Stimulated activated naive CD4-positive, alpha-beta T cell (primary cell): ENCODE results near the gene LHPP.

Source experiments
- DNase-seq, 6 experiments: peaks; one replicate each; lab custom pipeline; 2025; lab: John Stamatoyannopoulos, UW

Gene LHPP

DNA sequence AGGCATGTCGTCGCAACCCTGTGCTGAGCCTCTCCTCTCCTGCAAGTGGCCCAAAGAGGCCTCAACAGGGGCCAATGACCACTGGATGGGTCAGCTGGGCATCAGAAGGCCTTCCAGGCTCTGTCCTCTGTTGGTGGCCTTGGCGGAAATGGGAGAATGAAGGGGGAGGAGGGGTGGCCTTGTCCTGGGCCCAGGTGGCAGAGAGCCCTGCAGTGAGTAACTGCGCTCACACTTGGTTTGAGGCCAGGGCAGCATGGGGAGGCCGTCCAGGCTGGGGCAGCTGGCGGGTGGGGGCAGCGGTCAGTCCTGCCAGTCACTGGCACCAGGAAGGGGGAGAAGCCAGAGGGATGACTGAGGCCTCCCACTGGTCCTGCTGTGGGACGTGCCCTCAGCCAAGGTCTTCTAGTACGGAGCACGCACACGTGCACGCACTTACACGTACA is 59.8 kb downstream of the LHPP start:
- no peak for DNase-seq

DNA sequence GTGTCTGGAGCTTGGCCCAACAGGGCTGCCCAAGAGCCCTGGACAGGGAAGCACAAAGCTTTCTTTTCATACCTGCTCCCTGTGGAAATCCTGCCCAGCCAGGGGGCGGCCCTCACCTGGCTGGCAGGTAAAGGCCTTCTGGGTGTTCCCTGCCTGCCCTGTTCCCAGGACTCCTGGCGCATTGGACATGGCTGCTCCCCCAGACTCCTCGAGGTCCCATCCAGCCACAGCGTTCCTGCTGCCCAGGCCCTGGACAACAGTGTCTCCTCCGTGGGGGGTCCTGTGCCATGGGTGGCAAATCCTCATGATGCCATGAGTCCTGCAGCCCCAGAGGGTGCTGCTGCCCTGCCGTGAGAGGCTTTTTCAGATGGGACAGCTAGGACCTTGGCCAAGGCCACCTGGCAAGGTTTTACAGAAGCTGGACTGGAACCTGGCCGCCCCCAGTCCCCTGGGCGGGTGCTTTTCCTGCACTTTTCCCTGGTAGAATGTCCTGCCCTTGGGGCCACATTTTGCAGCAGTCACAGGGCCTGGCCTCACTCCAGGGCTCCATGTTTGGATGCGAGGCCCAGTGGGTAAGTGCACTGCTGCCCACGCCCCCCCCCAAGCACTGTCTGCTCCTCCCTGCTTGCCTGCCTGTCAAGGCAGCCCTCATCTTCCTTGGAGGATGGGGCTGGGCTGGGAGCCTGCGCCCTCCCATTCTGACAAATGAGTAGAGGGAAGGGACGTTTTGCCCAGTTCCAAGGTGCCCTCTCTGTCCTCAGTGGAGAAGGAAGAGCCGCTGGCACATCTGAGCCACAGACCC is 60.7 kb downstream of the LHPP start:
- no peak for DNase-seq

DNA sequence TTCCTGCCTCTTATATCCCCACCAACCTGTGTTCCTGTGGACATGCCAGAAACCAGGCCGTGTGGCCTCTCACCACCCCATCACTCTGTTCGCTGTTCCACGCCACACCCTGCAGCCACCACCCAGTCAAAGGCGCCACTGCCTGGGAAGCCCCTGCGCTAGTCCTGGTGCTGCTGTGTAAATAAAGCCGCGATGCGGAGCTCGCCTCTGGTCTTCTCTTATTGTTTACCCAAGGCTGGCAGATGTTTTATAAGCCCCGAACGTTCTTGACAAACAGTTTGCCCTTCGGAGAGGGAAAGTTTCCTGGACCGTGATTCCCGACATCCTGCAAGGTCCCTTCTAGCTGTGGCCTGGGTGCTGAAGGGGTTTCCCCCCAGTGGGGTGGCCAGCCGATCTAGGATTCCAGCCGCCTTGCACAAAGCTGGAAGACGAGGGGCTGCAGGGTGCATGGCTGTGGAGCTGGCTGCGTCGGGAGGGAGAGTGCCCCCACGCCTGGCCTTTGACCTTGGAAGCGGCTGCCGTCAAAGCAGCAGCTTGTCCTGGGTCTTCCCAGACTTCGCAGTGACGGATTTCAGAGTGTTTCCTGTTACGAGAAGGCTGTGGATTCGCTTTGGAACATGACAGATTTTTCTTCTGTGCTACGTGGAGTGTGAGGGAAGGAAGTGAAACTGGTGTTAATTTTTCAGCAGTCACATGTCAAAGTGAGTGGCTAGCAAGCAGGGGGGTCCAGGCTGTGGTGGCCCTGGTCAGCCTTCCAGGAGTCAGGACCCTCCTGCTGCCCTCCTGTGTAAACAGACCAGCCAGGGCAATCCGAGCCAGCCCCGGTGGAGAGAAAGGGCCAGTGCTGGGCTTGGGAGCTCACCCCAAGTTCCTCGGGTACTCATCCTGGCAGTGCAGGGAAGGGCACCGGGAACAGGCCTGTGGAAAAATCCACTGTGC is 61.6 kb downstream of the LHPP start:
- DNase-seq, result no peak

DNA sequence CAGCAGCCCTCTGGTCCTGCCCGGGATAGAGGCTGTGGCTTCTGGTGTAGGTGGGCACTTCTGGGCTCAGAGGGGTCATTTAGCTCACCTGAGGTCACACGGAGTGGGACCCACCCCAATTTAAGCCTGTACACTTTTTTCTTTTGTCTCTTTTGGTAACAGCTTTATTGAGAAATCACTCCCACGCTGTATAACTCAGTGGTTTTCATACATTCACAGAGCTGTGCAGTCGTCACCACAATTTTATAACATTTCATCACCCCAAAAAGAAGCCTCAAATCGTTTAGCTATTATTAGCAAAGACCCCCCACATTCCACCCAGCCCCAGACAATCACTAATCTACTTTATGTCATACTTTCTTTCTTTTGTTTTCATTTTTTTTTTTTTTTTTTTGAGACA is 62.3 kb downstream of the LHPP start:
- DNase-seq, result no peak

- no peak for DNase-seq
Observed at GRCh38 chr10:124524991-124525653, 63.5 kb downstream of the LHPP start.

DNA sequence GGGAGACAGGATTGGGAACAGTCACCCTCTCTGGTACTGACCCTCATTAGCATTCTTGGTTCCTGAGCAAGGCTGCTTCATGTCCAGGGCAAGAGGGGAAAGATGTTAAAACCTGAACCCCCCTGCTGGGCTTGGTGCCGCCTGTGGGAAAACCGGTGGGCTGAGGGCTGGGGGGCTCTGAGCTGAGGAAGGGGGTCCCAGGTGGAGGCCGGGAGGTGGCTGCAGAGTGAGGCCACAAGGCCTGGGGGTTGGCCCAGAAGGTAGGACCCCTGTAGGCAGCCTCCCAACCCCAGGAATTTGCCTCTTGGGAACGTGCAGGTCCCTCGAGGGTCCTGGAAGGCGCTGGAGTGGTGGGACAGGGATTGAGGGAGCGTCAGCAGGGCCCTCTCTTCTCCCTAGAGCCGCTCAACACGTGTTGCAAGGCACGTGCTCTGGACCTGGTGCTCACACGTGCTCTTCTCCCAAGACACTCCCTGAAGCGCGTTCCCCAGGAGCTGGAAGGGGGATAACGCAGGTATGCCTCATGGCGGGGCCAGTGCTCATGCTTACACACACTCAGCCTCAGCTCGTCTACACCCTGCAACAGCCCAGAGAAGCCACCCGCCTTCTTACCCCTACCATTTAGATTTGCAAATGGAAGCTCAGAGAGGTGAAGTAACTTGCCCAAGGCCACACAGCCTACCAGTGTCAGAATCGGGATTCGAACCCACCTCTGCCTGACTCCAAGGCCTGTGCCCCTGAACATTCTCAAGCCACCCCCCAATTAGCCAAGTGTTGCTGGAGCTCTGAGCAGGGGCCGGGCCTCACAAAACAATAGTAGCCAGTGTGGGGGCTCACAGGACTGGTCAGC is 64.4 kb downstream of the LHPP start:
- DNase-seq, result no peak

DNA sequence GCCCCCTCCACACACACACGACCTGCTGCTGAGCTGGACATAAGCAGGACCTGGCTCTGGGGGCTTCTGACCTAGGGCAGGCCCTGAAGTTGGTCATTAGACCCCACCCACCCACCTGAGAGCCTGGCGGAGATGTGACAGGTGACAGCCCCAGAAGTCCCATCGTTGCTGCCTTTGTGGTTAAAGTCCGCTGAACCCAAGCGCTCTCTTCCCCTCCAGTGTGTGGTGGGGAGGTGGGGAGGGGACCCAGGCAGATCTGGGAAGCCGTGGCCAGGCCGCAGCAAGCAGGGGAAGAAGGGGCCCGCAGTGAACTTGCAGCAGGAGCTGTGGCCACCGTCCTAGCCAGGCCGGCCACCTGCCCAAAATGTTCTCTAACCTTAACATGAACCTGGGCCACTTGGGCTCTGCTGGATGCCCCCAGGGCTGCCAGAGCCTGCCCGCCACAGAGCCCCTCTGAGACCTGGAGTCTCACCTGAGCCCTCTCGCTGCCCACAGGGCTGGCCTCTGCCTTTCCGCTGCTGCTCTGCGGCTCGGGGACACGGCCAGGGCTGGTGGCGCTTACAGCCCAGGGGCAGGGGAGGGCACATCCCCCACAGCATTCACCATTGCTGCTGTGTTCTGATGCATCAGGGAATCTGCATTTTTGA is 65.1 kb downstream of the LHPP start:
- no peak for DNase-seq

DNA sequence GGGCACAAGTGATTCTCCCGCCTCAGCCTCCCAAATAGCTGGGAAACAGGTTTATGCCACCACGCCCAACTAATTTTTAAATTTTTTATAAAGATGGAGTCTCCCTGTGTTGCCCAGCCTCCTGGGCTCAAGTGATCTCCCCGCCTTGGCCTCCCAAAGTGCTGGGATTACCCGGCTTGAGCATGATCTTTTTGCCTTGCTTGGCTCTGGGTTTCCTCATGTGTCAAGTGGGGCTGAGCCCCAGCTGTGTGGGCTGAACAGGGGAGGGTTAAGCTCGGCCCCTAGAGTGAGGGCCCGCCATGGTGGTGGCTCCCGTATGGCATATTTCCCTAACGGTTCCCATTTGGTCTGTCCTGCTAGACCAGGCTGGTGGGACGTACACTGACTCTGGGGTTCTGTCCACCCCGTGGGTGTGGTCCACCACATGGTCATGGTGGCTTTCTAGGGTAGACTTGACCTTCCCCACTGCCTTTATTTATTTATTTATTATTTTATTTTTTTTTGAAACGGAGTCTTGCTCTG is 66.3 kb downstream of the LHPP start:
- DNase-seq, result no peak

DNA sequence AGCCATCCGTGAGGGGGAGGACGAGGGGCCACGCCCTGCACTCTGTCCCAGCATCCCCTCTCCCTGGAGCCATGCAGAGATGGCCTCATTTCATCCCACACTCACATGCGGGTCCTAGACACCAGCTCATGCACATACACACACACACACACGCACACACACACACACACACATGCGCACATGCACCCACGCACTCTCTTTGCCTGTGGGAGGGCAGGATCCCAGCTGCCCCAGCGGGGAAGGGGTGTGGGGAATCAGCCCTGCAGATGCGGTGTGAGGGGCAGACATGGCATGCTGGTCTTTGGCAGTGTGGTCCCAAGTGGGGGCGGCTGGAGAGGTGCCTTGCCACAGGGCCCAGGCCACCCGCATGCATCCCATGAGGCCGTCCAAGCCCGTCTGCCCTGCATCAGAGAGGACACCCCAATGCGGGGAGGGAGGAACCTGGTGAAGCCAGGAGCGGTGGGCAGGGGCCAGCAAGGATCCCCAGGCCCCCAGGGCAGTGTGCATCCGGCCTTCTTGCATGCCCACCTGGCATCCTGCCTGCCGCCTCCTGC is 68.1 kb downstream of the LHPP start:
- DNase-seq, result no peak

DNA sequence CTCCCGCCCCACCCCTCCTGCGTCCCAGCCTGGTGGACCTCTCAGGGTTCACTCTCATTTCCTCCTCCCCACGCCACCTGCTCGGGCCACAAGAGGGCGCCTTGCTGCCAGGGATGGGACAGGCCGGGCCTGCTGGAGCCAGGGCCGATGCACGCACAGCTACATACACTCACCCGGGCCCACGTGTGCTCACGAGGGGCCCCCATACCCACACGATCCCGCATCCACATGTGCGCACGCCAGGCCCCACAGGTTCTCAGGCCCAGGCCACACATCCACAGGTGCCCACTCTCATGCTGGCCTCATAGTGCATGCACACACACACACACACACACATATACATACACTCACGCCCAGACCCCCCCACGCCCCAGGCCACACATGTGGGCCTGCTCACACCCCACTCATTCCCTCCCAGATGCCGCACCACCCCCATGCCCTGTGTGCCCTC is 68.6 kb downstream of the LHPP start:
- peak; percentile 66 to 82 (median 76) for DNase-seq

DNA sequence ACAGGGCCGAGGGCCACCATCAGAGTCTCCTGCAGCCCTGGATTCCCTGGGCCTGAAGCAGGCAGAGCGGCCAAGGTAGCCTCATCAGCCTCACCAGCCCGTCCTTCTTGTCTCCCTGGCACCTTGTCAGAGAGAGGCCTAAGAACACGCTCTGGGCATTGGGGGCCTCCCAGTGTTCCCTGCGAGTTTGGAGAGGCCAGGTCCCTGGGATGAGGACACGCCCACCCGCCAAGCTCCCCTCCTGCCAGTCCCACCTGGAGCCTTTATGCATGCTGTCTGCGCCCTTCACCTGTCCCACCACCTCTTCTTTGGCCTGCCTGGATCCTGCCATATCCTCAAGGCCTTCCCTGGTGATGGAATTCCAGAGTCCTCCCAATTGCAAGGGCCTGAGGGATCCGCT is 69.2 kb downstream of the LHPP start:
- no peak for DNase-seq

GRCh38 chr10:124532106-124532641 is 70.6 kb downstream of the LHPP start:
- DNase-seq, result no peak

GRCh38 chr10:124532788-124533187 is 71.2 kb downstream of the LHPP start:
- DNase-seq, result no peak

DNA sequence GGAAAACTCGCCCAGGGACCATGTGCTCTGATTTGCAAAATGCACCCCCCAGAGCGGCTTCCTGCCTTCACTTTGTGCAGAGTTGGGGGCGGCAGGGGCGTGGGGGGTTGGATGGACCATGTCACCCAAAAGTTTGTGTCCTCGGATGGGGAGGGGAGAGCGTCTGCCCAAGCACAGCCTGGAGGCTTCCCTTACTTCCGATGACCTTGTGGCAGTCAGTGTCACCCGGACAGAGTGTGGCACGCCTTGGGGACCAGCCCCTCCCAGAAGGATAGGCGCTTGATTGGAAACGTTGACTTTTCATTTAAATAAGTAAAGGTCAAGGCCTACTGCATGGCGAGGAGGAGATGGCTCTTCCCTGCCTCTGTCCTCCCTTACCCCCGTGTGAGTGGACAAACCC is 71.6 kb downstream of the LHPP start:
- DNase-seq, result no peak

DNA sequence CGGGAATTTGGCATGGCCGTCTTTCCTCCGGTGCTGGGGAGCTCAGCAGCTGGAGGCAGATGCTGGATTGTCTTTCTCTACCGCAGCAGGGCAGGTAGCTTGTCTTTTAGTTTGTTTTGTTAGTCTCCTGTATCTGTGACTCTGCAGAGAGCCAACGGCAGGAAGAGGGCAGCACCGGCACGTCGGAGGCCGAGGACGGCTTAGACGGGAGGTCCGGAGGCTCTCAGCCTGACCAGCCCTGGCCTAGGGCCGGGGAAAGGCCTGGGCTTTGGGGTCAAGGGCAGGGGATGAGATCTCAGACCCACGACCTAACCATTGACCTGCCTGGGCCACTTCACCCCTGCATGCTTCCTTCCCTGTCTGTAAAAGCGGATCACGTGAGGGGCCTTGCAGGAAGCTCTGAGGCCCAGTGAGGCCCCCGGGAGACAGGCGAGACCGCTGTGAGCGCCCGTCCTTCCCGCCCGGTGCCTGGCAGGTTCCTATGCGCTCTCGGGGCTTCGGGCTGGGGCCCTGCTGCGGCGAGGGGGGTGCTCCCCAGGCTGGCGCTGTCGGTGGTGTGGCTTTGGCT is 72.7 kb downstream of the LHPP start:
- DNase-seq, result peak in 1 of 6 experiments; percentile 17

GRCh38 chr10:124534826-124535601 is 73.4 kb downstream of the LHPP start:
- no peak for DNase-seq

GRCh38 chr10:124535731-124536495 is 74.3 kb downstream of the LHPP start:
- no peak for DNase-seq

DNA sequence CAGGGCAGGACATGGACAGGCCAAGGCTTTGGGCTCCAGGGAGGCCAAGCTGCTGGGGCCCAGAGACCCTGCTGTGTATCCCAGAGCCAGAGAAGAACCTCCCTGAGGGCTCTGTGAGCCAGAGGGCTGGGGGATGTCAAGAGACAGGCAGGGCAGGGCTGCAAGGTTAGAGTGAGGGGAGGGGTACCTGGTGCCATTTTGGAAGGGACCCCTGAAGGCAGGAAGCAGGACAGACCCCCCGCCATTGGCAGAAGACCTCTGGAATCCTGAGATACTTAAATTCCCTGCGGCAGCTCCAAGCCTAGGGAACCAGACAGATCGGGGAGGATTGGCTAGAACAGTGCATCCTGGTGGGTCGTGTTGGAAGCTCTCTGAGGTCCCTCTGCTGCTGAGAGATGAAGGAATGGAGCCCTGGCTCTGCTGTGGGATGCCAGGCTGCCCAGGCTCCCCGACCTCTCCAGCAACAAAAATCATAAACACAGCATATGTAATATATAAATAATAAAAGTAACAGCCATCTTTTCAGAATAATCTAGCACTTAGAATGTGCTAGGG is 75.0 kb downstream of the LHPP start:
- DNase-seq, result no peak
